Activated CD4-positive, alpha-beta T cell treated with anti-CD3 and anti-CD28 coated beads, Interleukin-2, amount 50 U/mL, for 16 hours (primary cell): ENCODE results near the gene RGS6.
A peak's percentile ranks its signal among the peaks of the same experiment; 100 is the strongest.

ENCODE experiments used
- DNase-seq: peaks from one replicate; pipeline ENCODE4 v3.0.0-alpha.2; 2020

The RGS6 gene

GRCh38 chr14:72471346-72471745 lies 539.1 kb downstream of the RGS6 start:
- DNase-seq = no peak

- no peak for DNase-seq
Observed at GRCh38 chr14:72472845-72473244, 540.6 kb downstream of the RGS6 start.

- peak; percentile 97 for DNase-seq
Observed at GRCh38 chr14:72476657-72477499, 544.6 kb downstream of the RGS6 start.

- DNase-seq = peak; percentile 54
Observed at GRCh38 chr14:72477578-72477977, 545.3 kb downstream of the RGS6 start.

DNA sequence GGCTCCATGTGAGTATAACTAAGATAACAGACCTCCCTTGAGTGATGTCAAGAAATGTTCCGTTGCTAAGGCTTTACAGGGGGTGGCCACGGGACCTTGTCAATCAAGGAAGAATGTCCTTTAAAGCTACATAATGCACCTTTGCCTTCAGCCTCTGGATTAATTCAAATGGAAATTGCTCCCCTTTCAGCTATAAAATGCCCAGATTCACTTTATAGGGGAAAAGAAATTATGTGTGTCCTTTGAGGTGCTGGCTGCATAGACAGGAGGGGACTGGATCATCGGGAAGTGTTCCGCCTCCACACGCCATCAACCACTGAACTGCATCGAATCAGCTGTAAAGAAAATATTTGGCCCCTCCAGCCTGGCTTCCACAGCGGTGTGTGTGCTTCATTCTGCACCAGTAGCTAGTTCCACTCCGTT lies 546.3 kb downstream of the RGS6 start:
- DNase-seq = no peak

GRCh38 chr14:72479461-72479931 lies 547.3 kb downstream of the RGS6 start:
- DNase-seq = no peak

DNA sequence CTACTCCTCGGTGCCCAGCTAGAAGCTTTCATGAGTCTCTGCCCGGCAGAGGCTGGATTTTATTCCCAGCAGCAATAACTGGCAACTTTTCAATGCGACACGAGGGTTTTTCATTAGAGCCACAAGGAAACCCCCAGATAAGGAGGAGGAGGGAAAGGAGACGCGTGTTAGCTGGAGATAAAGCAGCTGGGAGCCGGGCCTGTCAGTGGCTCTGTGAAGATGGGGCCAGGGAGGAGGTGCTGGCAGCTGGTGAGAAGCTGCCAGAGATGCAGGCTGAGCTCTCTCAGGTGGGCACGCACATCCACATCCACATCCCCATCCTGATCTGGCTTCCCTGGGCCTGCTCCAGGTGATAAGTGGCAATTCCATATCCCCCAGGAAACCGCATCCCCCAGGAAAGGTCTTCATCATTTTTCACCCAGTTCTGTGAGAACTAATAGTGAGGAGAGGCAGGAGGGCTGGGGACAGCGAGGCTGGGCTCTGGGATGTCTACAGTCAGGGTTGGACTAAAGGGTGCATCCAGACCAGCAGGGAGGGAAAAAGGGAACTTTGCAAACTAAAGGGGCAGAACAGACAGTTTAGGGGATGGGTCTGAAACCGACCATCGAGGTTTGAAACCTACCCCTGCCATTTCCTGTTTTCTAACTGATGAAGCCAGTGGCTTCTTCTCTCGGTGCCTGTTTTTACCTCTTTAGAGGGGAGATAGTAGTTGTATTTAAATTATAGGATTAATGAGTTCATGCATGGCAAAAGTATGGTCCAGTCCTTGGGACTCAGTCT lies 548.4 kb downstream of the RGS6 start:
- DNase-seq = peak; percentile 27

DNA sequence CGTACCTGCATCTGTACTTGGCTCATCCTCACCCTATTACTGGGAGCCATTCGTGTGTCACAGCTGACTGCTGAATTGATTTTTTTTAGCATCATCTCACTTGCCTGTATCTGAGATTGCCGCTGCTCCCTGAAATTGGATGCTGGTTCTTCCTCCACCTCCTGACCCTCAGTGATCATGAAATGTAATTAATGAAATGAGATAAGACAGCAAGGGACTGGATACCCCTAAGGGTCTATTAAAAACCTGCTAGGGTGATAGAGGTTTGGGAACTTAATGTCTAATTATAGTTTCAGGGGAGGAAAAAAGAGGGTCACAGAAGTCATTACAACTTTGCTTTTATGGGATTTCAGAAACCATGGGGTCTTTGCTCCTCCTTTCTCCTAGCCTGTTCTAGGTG lies 551.1 kb downstream of the RGS6 start:
- no peak for DNase-seq

GRCh38 chr14:72485695-72486094 lies 553.5 kb downstream of the RGS6 start:
- no peak for DNase-seq

DNA sequence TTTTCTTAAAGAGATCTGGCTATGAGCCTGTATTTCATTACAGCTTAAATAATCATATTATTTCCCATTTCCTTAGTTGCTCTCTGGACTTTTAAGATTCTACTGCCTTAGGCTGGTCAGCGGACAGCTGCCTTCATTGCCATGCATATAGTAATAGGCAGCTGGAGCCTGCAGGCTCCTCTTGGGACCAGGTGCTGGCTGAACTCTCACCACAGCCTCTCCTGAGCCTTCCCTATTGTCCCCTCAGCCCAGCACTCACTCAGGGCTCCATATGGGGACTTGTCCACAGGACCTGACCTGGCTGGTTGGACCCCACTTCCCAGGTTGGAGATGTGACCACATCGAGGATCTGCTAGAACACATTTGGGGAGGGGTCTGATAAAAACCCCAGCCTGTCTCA lies 556.3 kb downstream of the RGS6 start:
- DNase-seq = no peak

GRCh38 chr14:72492196-72492595 lies 560.0 kb downstream of the RGS6 start:
- DNase-seq = no peak

GRCh38 chr14:72495668-72496067 lies 563.4 kb downstream of the RGS6 start:
- DNase-seq = no peak

DNA sequence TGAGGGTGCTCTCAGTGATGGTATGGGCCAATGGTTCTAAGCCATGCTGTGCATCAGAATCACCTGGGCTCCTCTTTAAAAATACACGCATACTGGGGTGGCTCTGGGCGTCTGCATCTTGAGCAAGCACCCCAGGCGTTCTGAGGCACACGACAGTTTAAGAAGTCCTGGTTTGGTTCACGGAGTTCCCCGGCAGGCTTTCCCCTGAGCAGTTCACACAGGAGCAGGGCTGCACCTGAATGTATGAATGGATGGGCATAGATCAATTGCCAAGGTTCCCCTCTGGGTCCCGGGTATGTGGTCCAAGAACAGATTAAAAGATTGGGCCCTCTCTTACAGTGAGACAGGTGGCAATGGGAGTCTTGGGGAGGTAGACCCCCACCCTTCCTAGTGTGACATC lies 566.4 kb downstream of the RGS6 start:
- no peak for DNase-seq

DNA sequence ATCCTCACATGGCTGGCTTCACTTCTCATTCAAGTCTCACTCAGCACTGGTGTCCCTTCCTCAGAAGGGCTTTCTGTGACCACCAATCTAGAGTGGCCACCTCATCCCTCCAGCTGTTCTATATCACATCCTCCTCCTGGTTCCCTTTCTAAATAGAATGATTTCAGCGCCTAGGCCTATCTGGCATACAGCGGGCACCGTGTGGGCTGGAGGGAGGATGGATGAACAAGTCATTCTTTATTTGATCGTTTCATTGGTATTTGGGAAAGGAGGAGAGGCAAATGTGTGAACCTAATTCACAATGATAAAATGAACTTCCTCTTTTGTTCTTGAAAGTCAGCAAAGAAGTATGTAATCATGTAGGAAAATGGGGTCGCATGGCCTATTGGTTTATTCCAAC lies 567.5 kb downstream of the RGS6 start:
- no peak for DNase-seq

GRCh38 chr14:72500234-72500838 lies 568.1 kb downstream of the RGS6 start:
- DNase-seq = no peak

DNA sequence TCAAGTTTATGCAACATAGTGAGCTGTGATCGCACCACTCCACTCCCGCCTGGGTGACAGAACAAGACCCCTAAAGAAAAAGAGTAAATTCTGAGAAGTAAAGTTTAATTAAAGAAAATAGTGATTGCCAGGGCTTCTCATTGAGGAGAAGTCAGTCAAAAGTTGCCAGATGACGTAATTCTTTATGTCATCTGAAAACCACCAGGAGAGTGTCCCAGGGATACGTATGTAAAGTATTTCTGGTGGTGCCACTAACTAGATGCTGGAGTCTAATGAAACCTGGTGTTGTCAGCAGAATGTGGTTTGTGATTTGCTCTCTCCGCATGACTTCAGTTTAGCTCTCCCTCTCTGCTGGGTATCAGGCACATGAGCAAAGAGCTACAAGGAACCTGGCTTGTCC lies 569.2 kb downstream of the RGS6 start:
- DNase-seq = no peak

GRCh38 chr14:72503271-72503670 lies 571.0 kb downstream of the RGS6 start:
- DNase-seq = no peak

- no peak for DNase-seq
Observed at GRCh38 chr14:72503696-72504368, 571.6 kb downstream of the RGS6 start.

- DNase-seq = no peak
Observed at GRCh38 chr14:72510566-72510965, 578.3 kb downstream of the RGS6 start.

DNA sequence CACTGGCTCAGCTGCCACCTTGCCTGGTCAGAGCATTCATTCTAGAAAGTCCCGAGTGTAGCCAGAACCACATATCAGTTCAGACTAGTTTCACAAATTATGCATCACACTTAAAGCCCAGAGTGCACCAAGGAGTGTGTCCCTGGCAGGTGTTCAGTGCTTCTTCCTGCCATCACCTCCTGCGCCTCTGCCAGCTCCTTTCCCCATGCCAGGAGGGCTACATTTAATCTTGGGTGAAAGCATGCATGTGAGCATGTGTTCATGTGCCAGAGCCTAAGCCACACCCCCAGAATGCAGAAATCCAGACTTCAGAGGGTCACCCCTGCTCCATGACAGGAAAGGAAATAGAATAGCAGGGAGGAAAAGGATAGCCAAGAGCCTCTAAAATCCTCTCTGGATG lies 580.1 kb downstream of the RGS6 start:
- DNase-seq = no peak

GRCh38 chr14:72512925-72513324 lies 580.7 kb downstream of the RGS6 start:
- no peak for DNase-seq

DNA sequence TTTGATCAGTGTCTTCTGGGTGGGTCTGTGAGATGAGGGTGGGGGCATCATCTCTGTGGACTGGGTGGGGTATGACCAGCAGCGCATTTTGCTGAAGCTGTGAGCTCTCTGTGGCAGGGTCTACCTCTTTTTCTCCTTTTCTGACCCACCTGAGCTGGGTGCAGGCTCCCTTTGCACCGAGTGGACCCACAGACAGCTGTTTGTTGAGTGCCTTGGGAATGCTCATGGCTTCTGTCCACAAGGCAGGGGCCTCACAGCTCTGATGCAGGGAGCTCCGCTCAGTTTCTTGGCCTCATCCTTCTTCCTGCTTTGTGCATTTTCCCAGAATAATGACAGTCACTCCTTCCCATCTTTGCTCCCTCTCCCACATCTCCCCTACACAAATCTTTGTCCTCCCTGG lies 581.1 kb downstream of the RGS6 start:
- DNase-seq = no peak
